B cell (primary cell): ENCODE measurements around the gene PPP1R27. TPM values are rescaled to one million over a fixed set of nuclear protein-coding genes. Genes with fewer than 3 reads are reported as not detected.

Source experiments
- ATAC-seq: fragments of 200-7000 bp; cut with Tn5 transposase; one replicate; pipeline ENCODE4 v1.10.0; 2021; ENCODE audit warnings: low read depth, mild to moderate bottlenecking, moderate number of reproducible peaks, moderate library complexity
- CTCF ChIA-PET: fragments of 350-600 bp; sonication (Branson Sonifier 250); formaldehyde crosslinking; loops from one replicate; lab custom pipeline; 2021; ENCODE audit warnings: antibody characterized with exemption, inconsistent platforms; lab: Charles Lee
- POLR2A ChIA-PET: fragments of 350-600 bp; sonication (Branson Sonifier 250); formaldehyde crosslinking; loops from one replicate; lab custom pipeline; 2021; ENCODE audit warnings: antibody characterized with exemption; lab: Charles Lee
- DNase-seq: peaks from one replicate; pipeline ENCODE4 v3.0.0; 2013
- H2AFZ ChIP-seq: 2 replicates; pipeline ENCODE4 v1.6.1; 2012; ENCODE audit warnings: mild to moderate bottlenecking, low read depth, low read length; ENCODE audit not compliant: insufficient read depth, poor library complexity, severe bottlenecking
- H3K27ac ChIP-seq, 2 donors: 1 replicate in 1 of 2; 2 replicates in 1 of 2; pipeline ENCODE4 v1.5.1; 2012 to 2013; ENCODE audit warnings: low read length in 2 of 2, mild to moderate bottlenecking in 2 of 2, moderate library complexity in 1 of 2
- H3K27me3 ChIP-seq, 4 experiments: fragments of 200-600 bp in 1 of 4; sonication (generic) in 1 of 4; replicated peaks in 1 of 4; 1 replicate in 2 of 4; 2 replicates in 2 of 4; pipeline versions ENCODE4 v1.6.1 to v1.7.0; 2013 to 2016; ENCODE audit warnings: low read length in 3 of 4, mild to moderate bottlenecking in 2 of 4, mixed read lengths in 1 of 4, moderate library complexity in 1 of 4; ENCODE audit not compliant: insufficient read depth in 4 of 4, control insufficient read depth in 3 of 4; ENCODE audit errors: control extremely low read depth in 1 of 4
- H3K36me3 ChIP-seq, 2 experiments: replicated peaks in 1 of 2; 1 replicate in 1 of 2; 2 replicates in 1 of 2; pipeline versions ENCODE4 v1.6.1 to v1.7.1; 2013; ENCODE audit warnings: low read length in 1 of 2; ENCODE audit not compliant: insufficient read depth in 2 of 2, control insufficient read depth in 1 of 2; ENCODE audit errors: control extremely low read depth in 1 of 2, extremely low read depth in 1 of 2
- H3K4me1 ChIP-seq, 2 donors: fragments of 200-600 bp in 1 of 2; sonication (generic) in 1 of 2; 1 replicate in 1 of 2; 2 replicates in 1 of 2; pipeline versions ENCODE4 v1.5.1 to v1.6.1; 2013 to 2017; ENCODE audit warnings: low read length in 2 of 2; ENCODE audit not compliant: control insufficient read depth in 2 of 2, insufficient read depth in 2 of 2
- H3K4me2 ChIP-seq: replicated peaks from 2 replicates; pipeline ENCODE3; 2012; ENCODE audit warnings: mild to moderate bottlenecking, low read depth, low read length; ENCODE audit not compliant: poor library complexity, severe bottlenecking
- H3K4me3 ChIP-seq, 5 experiments: fragments of 200-600 bp in 1 of 5; sonication (generic) in 1 of 5; 1 replicate in 3 of 5; 2 replicates in 2 of 5; pipeline versions ENCODE4 v1.5.1 to v1.7.0; 2011 to 2016; ENCODE audit warnings: low read length in 4 of 5, mild to moderate bottlenecking in 4 of 5, low read depth in 2 of 5, control low read depth in 1 of 5, moderate library complexity in 1 of 5; ENCODE audit not compliant: insufficient read depth in 1 of 5; ENCODE audit errors: control extremely low read depth in 1 of 5, extremely low read depth in 1 of 5
- H3K79me2 ChIP-seq: fragments of 200-600 bp; sonication (generic); one replicate; pipeline ENCODE4 v1.6.0; 2016; ENCODE audit warnings: low read length; ENCODE audit not compliant: control insufficient read depth, insufficient read depth
- H3K9ac ChIP-seq: fragments of 200-600 bp; sonication (generic); 2 replicates; pipeline ENCODE4 v1.6.1; 2017; ENCODE audit warnings: mild to moderate bottlenecking, low read length, moderate library complexity
- H3K9me3 ChIP-seq, 3 donors: one replicate each; pipeline versions ENCODE4 v1.6.1 to v1.7.1; 2013; ENCODE audit warnings: low read length in 2 of 3; ENCODE audit not compliant: control insufficient read depth in 2 of 3, insufficient read depth in 1 of 3; ENCODE audit errors: control extremely low read depth in 1 of 3
- H4K20me1 ChIP-seq: 2 replicates; pipeline ENCODE4 v1.6.0; 2012; ENCODE audit warnings: mild to moderate bottlenecking, low read length; ENCODE audit not compliant: insufficient read depth, control insufficient read depth, poor library complexity, severe bottlenecking
- H3K27ac Mint-ChIP-seq: one replicate; pipeline ENCODE4 v1.8.0; 2021; ENCODE audit warnings: mixed read lengths
- H3K27me3 Mint-ChIP-seq: one replicate; pipeline ENCODE4 v1.8.0; 2021; ENCODE audit warnings: mixed read lengths
- H3K4me1 Mint-ChIP-seq: one replicate; pipeline ENCODE4 v1.8.0; 2021; ENCODE audit warnings: mixed read lengths
- H3K4me3 Mint-ChIP-seq: one replicate; pipeline ENCODE4 v1.8.0; 2021; ENCODE audit warnings: mixed read lengths
- H3K9me3 Mint-ChIP-seq: one replicate; pipeline ENCODE4 v1.8.0; 2022; ENCODE audit warnings: mixed read lengths; ENCODE audit not compliant: insufficient read depth
- CTCF ChIP-seq: fragments of 200-600 bp; IDR thresholded peaks from one replicate; pipeline ENCODE4 v1.8.0; 2022; ENCODE audit warnings: antibody characterized with exemption, mild to moderate bottlenecking
- EZH2 ChIP-seq: IDR thresholded peaks from 2 replicates; pipeline ENCODE4 v1.6.1; 2012; ENCODE audit warnings: borderline replicate concordance, low read depth, mild to moderate bottlenecking, moderate library complexity, low read length; ENCODE audit not compliant: insufficient read depth, poor library complexity, severe bottlenecking
- WGBS: methylation state at CpG from one replicate; pipeline ENCODE4 v1.1.5; 2013; ENCODE audit warnings: missing lambda C conversion rate; ENCODE audit not compliant: insufficient coverage; 5-methylcytosine and 5-hydroxymethylcytosine counted together
- intact Hi-C: fragments of 100-400 bp; cut with micrococcal nuclease; formaldehyde crosslinking; loops from one replicate; pipeline ENCODE4 v1.10.0; 2022
- polyA plus RNA-seq: library from polyadenylated mRNA; depleted of rRNA; stranded (reverse); fragments of >200 nt; gene quantifications from 2 replicates; pipeline ENCODE4 v1.2.3, GENCODE V29; 2012
- total RNA-seq, 2 donors: library from RNA; stranded (reverse); fragments of 120-200 nt in 1 of 2; gene quantifications; 1 replicate in 1 of 2; 2 replicates in 1 of 2; pipeline versions ENCODE4 v1.2.3 to v1.2.4, GENCODE V29; 2013 to 2022

Gene PPP1R27
- total and polyA plus RNA-seq, 2 donors (not counting 1 experiment from before 2014, with no cell fraction given), result not detected

- Histone ChIP-seq H3K9me3 (peaks cover 0 to 17% (median 0%) of the 10 kb centered on the region in 3 donors), H3K9ac (no peak overlapping the region), H4K20me1 (no peaks in the 10 kb centered on the region), H3K4me1 (peaks cover 0 to 4% of the 10 kb centered on the region in 2 donors), H2AFZ (no peak overlapping the region), H3K79me2 (no peaks in the 10 kb centered on the region), H3K27me3 (peaks cover 0 to 57% (median 13%) of the 10 kb centered on the region in 4 experiments), H3K27ac (no peak overlapping the region), H3K36me3 (no peaks in the 10 kb centered on the region), H3K4me2 (peak overlapping the region; percentile 25), H3K4me3 (no peak overlapping the region)
- intact Hi-C loops, result no loop called here
- H3K4me1 Mint-ChIP-seq, result peaks cover 5% of the 10 kb centered on the region
- ChIA-PET CTCF (no interaction called here), POLR2A (no interaction called here)
- DNase-seq, result no peak
- no peak for ATAC-seq
- H3K27ac Mint-ChIP-seq, result no peak overlapping the region
- TF ChIP-seq EZH2 (peak; percentile 31), CTCF (no peak)
- peaks cover 40% of the 10 kb centered on the region for H3K27me3 Mint-ChIP-seq
- no peak overlapping the region for H3K4me3 Mint-ChIP-seq
- 9% methylated on average over 64 of the region's 65 CpGs for WGBS
- no peaks in the 10 kb centered on the region for H3K9me3 Mint-ChIP-seq
These were observed 30.1 kb downstream of the PPP1R27 start for GRCh38 chr17:81804559-81805399.
